ENCODE results near the gene PHC1.

- TF ChIP-seq CTCF (IDR thresholded peaks at IDR 0.05) (no peak), POLR2A (IDR thresholded peaks at IDR 0.05) (no peak)
These were observed 45.9 kb downstream of the PHC1 start for GRCh38 chr12:8960176-8960575.

All from lower leg skin (tissue), 3 donors.